AG09309 (cell line): Measurements from ENCODE around the gene MKLN1.

ENCODE experiments used
- DNase-seq: peaks from one replicate; pipeline ENCODE4 v3.0.0-alpha.2; 2010; ENCODE audit warnings: low read depth
- H3K4me3 ChIP-seq: 2 replicates; pipeline ENCODE4 v1.5.1; 2011; ENCODE audit warnings: mild to moderate bottlenecking, low read depth, low read length, moderate library complexity; ENCODE audit not compliant: control insufficient read depth
- TF ChIP-seq, protein P1 (sequence below): IDR thresholded peaks from 2 replicates; pipeline ENCODE4 v1.5.1; 2011; ENCODE audit warnings: mild to moderate bottlenecking, low read depth, low read length, inconsistent platforms; ENCODE audit not compliant: insufficient read depth, control insufficient read depth; ENCODE audit errors: missing control alignments

MKLN1 gene

GRCh38 chr7:131525820-131526219, 198.1 kb downstream of the MKLN1 start:
- TF ChIP-seq, protein P1, sequence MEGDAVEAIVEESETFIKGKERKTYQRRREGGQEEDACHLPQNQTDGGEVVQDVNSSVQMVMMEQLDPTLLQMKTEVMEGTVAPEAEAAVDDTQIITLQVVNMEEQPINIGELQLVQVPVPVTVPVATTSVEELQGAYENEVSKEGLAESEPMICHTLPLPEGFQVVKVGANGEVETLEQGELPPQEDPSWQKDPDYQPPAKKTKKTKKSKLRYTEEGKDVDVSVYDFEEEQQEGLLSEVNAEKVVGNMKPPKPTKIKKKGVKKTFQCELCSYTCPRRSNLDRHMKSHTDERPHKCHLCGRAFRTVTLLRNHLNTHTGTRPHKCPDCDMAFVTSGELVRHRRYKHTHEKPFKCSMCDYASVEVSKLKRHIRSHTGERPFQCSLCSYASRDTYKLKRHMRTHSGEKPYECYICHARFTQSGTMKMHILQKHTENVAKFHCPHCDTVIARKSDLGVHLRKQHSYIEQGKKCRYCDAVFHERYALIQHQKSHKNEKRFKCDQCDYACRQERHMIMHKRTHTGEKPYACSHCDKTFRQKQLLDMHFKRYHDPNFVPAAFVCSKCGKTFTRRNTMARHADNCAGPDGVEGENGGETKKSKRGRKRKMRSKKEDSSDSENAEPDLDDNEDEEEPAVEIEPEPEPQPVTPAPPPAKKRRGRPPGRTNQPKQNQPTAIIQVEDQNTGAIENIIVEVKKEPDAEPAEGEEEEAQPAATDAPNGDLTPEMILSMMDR: no peak
- no peak overlapping the region for H3K4me3 ChIP-seq
- DNase-seq: no peak

GRCh38 chr7:131527456-131527855, 199.8 kb downstream of the MKLN1 start:
- no peak for DNase-seq
- TF ChIP-seq, protein P1: no peak
- H3K4me3 ChIP-seq: no peak overlapping the region

DNA sequence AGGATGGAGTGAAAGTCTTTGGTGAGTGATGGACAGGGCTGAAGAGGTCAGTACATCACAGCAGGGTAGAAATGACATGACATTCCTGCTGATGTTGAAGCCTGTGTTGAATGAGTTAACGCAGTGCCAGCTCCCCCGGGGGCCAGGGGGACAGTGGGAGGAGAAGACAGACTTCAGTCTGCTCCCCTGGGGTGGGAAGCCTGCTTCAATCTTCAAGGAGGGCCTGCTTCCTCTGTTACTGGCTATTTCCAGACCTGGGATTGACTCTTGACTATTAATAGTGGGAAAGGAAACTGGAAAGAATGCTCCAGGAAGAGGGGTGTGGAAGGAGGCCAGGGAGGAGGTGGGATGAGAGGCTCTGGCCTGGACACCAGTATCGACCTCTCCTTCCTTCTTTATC, 201.5 kb downstream of the MKLN1 start:
- no peak overlapping the region for H3K4me3 ChIP-seq
- TF ChIP-seq, protein P1: no peak
- no peak for DNase-seq

DNA sequence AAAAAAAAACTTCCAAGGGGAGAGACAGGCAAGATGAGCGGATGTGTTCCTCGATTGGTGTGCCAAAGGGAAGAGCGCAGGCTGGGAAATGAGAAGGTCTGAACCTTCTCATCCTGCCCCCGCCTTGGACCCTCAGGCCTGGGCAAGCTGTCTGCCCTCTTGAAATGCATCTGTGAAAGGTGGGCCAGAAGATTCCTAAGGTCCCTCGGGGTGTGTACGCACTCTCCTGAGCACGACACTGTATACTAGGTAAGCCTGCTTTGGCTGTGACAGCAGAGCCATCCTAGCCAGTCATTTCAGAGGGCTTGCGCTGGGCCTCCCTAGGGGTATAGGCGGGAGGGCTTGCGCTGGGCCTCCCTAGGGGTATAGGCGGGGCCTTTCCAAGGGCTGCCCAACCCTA, 201.9 kb downstream of the MKLN1 start:
- no peak for DNase-seq
- TF ChIP-seq, protein P1: no peak
- H3K4me3 ChIP-seq: no peak overlapping the region

DNA sequence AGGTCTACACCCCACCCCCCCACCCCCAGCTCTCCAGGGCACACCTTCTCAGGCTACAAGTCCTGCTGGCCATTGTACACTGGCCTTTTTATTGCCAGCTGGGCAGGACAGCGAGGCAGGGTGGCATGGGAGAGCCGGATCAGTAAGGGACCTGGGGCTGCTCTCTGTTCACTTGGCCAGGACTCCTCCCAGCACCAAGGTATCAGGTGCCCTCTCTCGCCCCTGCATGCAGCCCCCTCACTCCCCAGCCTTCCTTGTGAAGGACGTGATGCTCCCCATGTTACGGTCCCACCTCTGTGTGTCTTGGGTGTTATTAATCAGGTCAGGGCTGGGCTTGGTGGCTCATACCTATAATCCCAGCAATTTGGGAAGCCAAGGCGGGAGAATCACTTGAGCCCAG, 202.5 kb downstream of the MKLN1 start:
- TF ChIP-seq, protein P1: no peak
- no peak overlapping the region for H3K4me3 ChIP-seq
- DNase-seq: no peak

- TF ChIP-seq, protein P1: no peak
- DNase-seq: no peak
- H3K4me3 ChIP-seq: no peak overlapping the region
Observed at GRCh38 chr7:131532570-131533091, 205.0 kb downstream of the MKLN1 start.

GRCh38 chr7:131533151-131533559, 205.5 kb downstream of the MKLN1 start:
- DNase-seq: no peak
- TF ChIP-seq, protein P1: no peak
- no peak overlapping the region for H3K4me3 ChIP-seq
